Stimulated activated CD4-positive, alpha-beta T cell treated with anti-CD3 and anti-CD28 coated beads, Interleukin-4, amount 100 ng/mL, for 4 hours (primary cell): ENCODE results near the gene PC.

ENCODE experiments used
- DNase-seq, 2 experiments: peaks; one replicate each; pipeline ENCODE4 v3.0.0-alpha.2; 2020

The PC gene

DNA sequence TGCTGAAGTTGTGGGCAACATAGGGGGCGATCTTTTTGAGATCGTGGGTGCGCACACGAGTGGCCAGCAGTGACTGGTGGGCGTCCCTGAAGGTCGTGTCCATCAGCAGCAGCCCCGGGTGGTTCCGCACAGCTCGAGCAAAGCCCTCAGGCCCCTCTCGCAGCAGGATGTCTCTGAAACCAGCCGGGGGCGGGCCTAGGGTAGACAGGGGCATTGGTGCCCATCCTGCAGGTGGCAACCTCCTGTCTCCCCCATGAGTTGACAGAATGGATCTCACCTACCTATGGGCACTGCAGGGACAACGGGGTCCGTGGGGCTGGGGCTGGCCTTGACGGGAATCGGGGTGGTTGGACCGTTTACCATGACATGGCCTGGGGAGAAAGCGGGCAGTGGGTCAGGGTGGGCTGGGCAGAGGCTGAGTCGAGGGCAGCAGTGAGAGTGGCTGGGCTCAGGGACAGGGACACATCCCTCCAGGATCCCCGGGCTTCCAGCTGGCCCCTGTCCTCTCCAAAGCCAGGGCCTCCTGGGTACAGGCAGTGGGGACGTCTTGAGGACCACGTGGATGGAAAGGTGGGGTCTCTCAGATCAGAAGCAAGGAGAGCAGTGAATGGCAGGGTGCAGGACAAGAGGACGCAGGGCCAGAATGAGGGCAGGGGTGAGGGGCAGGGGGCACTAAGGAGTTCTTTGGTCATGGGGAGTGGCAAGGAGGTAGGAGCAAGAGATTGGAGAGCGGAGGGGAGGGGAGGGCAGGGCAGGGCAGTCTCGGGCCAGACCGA lies 105.5 kb downstream of the PC start:
- DNase-seq: no peak

GRCh38 chr11:66851698-66852465 lies 106.3 kb downstream of the PC start:
- DNase-seq: no peak

GRCh38 chr11:66851239-66851596 lies 107.0 kb downstream of the PC start:
- no peak for DNase-seq

DNA sequence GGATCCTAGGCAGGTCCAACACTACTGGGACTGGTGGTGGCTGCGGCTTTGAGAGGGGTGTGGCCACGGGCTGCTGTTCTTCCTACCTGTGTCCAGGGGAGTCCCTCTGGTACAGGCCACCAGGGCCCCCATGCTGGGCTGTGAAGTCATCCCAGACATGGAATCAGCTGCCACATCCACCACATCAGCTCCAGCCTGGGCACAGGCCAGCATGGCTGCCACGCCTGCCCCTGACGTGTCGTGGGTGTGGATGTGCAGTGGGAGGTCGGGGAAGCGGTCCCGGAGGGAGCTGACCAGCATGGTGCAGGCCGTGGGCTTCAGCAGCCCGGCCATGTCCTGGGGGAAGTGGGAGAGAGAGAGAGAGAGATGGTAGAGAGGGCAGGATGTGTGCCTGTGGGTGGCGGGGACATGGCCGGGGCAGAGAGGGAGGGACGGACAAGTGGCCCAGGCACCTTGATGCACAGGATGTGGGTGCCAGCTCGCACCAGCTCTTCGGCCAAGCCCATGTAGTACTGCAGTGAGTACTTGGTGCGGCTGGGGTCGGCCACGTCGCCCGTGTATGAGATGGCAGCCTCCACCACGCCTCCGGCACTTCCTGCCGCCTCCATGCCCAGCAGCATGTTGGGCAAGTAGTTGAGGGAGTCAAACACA lies 107.5 kb downstream of the PC start:
- DNase-seq: no peak

- DNase-seq: no peak
Measured at GRCh38 chr11:66850235-66850587, 108.0 kb downstream of the PC start.

DNA sequence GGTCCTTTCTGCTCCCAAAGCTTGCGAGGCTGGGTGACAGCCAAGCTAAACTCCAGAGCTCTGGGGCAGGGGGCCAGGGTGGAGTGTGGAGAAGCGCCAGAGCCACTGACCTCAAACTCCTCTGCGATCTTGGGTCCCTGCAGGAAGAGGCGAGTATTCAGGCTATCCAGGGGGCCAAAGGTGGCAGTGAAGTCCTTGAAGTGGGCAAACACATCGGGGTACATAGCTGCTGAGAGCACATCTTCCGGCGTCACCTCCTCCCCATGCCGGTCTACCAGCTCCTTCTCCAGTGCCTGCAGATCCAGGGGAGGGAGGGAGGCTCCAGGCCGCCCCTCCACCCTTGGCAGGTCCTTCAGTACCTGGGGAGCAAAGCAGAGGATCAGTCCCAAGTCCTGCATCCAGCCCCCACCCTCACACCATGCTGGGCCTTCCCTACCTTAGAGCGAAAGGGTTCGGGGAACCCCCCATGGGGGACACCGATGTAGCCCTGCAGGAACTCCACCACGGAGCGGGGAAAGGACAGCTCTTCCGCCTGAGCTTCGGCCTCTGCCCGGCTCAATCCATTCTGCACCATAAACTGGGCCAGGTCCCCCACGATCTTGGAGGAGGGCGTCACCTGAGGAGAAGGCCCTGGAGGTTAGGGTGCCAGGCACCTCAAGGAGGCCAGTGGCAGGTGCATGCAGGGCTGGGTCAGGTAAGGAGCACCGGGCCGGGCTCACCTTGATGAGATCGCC lies 108.5 kb downstream of the PC start:
- DNase-seq: no peak

DNA sequence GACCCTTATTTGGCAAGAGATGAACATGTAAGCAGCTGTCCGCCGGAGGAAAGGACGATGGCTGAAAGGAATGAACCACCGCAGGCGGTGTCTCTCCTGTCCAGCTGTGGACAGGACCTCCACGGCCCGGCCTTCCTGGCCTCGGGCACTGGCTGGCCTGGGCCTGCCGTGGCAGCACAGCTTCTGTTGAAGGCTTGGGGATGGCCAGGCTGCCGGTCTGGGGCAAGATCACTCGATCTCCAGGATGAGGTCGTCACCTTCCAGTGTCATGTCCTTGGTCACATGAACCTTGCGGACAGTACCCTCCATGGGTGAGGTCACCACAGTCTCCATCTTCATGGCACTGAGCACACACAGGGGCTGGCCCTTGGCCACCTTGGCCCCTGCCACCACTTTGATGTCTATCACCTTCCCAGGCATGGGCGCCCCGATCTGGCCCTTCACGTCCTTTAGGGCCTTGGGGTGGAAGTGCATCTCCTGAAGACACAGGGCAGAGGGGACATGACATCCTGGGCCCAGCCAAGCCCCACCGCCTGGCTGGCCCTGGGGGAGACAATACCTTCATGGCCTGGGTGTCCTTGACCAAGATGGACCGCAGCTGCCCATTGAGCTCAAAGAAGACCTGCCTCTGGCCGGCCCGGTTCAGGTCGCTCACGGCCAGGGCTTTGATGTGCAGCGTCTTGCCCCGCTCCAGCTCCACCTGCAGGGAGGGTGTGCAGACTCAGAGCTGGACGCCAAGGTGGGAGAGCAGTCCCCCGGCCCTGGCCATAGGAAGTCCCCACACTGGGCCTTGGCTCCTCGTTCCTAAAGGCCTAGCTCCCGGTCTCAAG lies 109.3 kb downstream of the PC start:
- no peak for DNase-seq

DNA sequence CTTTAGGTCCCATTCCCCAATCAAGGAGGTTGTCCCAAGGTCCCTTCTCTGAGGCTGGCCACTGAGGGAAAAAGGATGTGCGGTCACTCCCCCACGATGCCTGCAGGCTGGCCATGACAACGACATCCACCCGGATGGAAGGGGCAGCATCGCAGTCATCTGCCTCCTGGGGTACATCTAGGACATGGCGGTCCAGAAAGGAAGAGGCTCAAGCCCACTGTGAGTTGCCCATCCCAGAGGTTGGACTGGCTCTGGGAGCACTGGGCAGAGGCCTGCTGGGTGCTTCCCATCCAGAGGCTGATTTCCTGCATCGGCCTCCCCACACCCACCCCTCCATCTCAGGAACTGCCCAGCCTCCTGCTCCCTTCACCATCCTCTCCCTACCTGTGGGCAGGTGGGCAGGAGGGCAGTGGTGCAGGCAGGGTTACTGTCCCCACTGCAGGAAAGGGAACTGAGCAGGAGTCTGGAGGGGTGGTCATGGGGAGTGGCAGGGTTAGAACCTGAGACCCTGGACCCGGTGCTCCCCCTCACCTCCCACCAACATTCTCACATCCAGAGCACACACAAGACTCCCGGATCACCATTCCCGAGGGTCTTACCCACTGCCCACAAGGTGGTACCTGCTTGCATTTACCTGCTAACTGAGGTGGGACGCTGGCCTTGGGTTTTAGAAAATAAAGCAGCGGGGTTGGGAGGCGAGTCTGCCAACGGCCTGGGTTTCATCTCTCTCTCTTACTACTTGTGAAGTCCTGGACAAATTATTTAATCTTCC lies 110.5 kb downstream of the PC start:
- no peak for DNase-seq

GRCh38 chr11:66846671-66847091 lies 111.5 kb downstream of the PC start:
- DNase-seq: no peak

GRCh38 chr11:66845876-66846212 lies 112.3 kb downstream of the PC start:
- DNase-seq: no peak

DNA sequence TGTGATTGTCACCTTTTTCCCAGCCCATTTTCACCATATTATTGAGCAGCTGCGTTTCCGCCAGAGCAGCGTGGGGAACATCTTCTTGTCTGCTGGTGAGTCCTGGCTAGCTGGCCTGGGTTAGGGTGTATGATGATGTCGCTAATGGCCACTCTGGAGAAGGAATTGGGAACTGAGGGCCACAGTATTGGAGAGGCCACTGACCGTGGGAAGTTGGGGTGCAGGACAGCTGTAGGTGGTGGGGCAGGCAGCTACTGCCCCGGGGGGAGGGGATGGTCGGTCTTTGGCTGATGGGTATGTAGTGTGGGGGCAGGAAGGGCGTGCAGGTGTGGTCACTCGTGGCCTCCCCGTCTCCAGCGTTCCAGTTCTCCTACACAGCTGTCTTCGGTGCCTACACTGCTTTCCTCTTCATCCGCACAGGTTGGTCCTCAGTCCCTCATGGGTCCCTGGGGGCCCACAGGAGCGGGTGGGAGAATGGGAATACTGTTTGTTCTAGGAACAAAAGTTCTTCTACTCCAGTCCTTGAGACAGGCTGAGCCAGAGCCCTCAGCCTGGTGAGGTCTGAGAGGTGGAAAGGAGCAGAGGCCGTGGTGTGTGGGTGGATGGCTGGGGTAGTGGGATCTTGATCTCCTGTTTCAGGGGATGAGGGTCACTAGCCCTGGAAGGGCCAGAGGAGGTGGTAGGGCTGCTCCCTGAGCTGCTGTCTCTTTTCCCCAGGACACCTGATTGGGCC lies 112.9 kb downstream of the PC start:
- DNase-seq: no peak

DNA sequence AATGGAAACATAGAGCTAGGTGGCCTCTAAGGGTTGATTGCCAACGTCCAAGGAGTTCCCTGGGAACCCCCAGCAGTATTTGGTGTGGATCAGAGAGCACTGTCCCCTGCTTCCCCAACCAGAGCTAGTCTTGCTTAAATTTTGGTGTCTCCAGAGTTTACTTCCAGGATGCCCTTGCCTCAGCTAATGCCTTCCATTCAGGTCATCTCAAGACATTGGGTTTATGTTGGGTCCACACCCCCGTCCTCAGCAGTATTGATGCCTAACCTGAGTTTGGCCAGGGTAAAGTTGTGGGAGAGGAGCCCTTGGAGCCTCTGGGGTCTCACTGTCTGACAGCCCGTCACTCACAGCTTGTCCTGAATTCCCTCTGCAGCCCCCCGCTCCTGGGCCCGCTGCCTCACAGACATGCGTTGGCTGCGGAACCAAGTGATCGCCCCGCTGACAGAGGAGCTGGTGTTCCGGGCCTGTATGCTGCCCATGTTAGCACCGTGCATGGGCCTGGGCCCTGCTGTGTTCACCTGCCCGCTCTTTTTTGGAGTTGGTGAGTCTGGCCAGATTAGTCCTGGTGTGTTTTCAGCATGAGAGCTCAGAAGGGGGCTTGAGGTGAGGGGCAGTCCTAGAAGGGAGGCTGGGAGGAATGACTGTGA lies 113.6 kb downstream of the PC start:
- DNase-seq: no peak

DNA sequence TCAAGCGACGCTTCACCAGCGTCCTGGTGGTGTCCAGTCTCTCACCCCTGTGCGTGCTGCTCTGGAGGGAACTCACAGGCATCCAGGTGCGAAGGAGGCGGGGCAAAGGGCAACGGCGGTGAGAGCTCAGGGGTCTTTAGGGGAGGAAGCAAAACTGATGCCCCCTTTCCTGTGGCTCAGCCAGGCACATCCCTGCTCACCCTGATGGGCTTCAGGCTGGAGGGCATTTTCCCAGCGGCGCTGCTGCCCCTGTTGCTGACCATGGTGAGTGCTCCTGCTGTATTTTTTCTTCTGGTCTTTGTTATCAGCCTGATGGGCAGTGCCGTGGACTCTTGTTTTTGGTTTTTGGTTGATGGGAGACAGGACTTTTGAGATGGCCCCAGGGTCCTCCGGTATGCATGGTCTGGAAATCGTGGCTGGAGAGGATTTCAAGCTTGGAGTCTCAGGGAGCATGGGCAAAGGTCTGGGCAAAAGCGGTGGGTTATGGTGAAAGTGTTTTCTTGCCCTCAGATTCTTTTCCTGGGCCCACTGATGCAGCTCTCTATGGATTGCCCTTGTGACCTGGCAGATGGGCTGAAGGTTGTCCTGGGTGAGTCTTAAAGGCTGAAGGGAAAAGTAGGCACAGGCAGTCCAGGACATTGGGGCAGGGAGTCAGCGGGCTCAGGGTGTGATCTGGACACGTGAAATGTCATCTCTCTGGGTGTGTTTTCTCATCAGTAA lies 114.2 kb downstream of the PC start:
- DNase-seq: no peak

DNA sequence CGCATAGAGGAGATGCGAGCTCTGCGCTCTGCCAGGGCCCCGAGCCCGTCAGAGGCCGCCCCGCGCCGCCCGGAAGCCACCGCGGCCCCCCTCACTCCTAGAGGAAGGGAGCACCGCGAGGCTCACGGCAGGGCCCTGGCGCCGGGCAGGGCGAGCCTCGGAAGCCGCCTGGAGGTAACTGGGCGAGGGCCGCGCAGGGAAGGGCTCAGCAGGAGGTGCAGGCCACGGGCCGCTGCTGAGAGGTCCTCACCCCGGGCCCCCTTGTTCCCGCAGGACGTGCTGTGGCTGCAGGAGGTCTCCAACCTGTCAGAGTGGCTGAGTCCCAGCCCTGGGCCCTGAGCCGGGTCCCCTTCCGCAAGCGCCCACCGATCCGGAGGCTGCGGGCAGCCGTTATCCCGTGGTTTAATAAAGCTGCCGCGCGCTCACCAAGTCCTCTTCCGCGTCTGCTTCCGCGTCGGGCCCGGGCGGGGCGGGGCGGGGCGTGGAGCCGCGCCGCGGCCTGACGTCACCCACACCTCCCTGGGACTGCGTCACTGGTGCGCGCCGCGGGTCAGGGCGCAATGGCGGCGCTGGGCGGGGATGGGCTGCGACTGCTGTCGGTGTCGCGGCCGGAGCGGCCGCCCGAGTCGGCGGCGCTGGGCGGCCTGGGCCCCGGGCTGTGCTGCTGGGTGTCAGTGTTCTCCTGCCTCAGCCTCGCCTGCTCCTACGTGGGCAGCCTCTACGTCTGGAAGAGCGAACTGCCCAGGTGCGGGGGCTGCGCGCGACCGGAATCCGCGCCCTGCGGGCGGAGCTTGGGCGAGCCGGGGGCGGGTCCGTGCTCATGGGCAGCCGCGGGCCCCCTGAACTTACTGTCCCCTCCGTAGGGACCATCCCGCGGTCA lies 115.0 kb downstream of the PC start, which contains the start of gene RCE1:
Gene RCE1, plus strand, starts transcription at position 546 of the 880 bp plus-strand sequence. Its CDS starts 15 bp downstream, at position 561.
- DNase-seq: peak; percentile 85 to 89

DNA sequence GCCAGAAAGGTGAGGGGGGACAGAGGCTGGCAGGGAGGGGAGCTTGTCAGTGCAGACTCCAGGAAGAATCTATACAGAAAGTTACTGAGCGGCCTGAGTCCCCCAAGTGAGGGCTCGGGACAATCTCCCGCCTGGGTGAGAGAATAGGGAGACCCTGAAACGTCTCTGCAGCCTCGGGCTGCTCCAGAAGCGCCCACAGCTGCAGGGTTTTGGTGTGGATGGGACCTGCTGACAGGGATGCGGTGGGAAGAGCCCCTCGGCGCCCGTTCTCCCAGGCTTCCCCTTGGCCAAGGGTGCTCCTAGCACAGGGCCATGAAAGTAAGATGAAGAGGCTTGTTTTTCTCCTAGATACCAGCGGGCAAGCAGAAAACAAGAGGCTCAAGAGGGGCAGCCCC lies 115.7 kb downstream of the PC start:
- no peak for DNase-seq

DNA sequence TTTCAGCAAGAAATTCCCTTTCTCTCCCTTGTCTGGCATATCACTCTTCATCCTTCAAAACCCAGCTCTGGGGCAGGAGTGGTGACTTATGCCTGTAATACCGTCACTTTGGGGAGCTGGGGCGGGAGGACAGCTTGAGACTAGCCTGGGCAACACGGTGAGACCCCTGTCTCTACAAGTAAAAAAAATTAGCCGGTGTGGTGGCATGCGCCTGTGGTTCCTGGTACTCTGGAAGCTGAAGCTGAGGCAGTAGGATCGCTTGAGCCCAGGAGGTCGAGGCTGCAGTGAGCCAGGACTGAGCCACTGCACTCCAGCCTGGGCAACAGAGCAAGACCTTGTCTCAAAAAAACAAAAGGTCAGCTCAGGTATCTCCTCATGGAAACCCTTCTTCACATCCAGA lies 116.3 kb downstream of the PC start:
- no peak for DNase-seq

GRCh38 chr11:66840317-66841091 lies 117.7 kb downstream of the PC start:
- DNase-seq: no peak
